Small intestine (tissue), 7 donors: ENCODE measurements around the gene NRN1L. TPM values are rescaled to one million over a fixed set of nuclear protein-coding genes. Genes with fewer than 3 reads are reported as not detected.

Source experiments
- DNase-seq, 2 donors: peaks; one replicate each; pipeline versions ENCODE4 v3.0.0 to v3.0.0-alpha.2; 2013
- FAIRE-seq: peaks from 2 replicates; lab custom pipeline; 2012; peaks lifted over from hg19 to GRCh38; lab: Jason Lieb, UNC
- H3K27ac ChIP-seq, 3 donors: one replicate each; pipeline ENCODE4 v1.5.1; 2013; ENCODE audit warnings: low read length in 2 of 3, mild to moderate bottlenecking in 2 of 3, control low read depth in 1 of 3, inconsistent platforms in 1 of 3, low read depth in 1 of 3, moderate library complexity in 1 of 3
- H3K27me3 ChIP-seq, 3 donors: one replicate each; pipeline ENCODE4 v1.6.1; 2013; ENCODE audit warnings: low read length in 3 of 3, inconsistent platforms in 1 of 3; ENCODE audit not compliant: control insufficient read depth in 3 of 3, insufficient read depth in 3 of 3
- H3K36me3 ChIP-seq, 3 donors: one replicate each; pipeline ENCODE4 v1.6.1; 2013; ENCODE audit warnings: low read length in 3 of 3, inconsistent platforms in 1 of 3, low read depth in 1 of 3, mild to moderate bottlenecking in 1 of 3, moderate library complexity in 1 of 3; ENCODE audit not compliant: control insufficient read depth in 3 of 3, insufficient read depth in 2 of 3
- H3K4me1 ChIP-seq, 3 donors: one replicate each; pipeline ENCODE4 v1.6.1; 2013; ENCODE audit warnings: low read length in 2 of 3, inconsistent platforms in 1 of 3, low read depth in 1 of 3, mild to moderate bottlenecking in 1 of 3, moderate library complexity in 1 of 3; ENCODE audit not compliant: control insufficient read depth in 3 of 3, insufficient read depth in 2 of 3
- H3K4me3 ChIP-seq, 3 donors: one replicate each; pipeline ENCODE4 v1.5.1; 2013; ENCODE audit warnings: low read length in 3 of 3, control low read depth in 1 of 3, inconsistent platforms in 1 of 3, low read depth in 1 of 3, mild to moderate bottlenecking in 1 of 3, moderate library complexity in 1 of 3
- H3K9me3 ChIP-seq, 2 donors: one replicate each; pipeline ENCODE4 v1.6.1; 2013; ENCODE audit warnings: low read depth in 1 of 2, low read length in 1 of 2; ENCODE audit not compliant: control insufficient read depth in 2 of 2, insufficient read depth in 1 of 2
- WGBS, 3 donors: extraction: QIAGEN DNeasy Blood & Tissue Kit; methylation state at CpG; one replicate each; pipeline ENCODE4 v1.1.7; 2013; 5-methylcytosine and 5-hydroxymethylcytosine counted together
- polyA plus RNA-seq, 4 donors: library from polyadenylated mRNA; stranded (reverse) in 3 of 4; unstranded in 1 of 4; fragments of 200-250 nt in 3 of 4; fragments of 120-200 nt in 1 of 4; gene quantifications; one replicate each; pipeline versions ENCODE4 v1.2.1 to v1.2.3, GENCODE V29; 2013
- donor health status: healthy with polysubstance abuse.
- donor health status: control.
- donor health status: control.
- donor health status: Bipolar disorder and iron deficiency.
- donor health status: healthy.

Gene NRN1L
- polyA plus RNA-seq, 4 donors: 0.69 to 6.0 (median 2.0) TPM

DNA sequence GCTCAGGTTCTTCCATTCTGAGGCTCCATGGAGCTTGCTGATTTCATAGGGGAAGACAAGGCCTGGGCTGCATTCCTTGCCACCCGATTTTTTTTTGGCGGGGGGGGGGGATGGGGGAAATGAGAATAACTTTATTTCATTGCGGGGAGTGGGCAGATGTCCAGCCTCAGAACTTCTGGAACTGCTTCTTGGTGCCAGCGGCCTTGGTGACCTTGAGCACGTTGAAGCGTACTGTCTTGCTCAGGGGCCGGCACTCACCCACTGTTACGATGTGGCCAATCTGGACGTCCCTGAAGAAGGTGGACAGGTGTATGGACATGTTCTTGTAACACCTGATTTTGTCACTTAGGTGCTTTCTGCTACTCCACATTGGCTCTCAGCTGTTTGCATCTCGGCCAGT is 28.9 kb upstream of the NRN1L start:
- H3K27ac ChIP-seq: peak overlapping the region in 1 of 3 donors; percentile 48
- H3K9me3 ChIP-seq: no peaks in the 10 kb centered on the region
- H3K27me3 ChIP-seq: no peaks in the 10 kb centered on the region
- peaks cover 0 to 52% (median 0%) of the 10 kb centered on the region in 3 donors for H3K36me3 ChIP-seq
- no peak overlapping the region for H3K4me3 ChIP-seq
- peaks cover 7 to 35% (median 8%) of the 10 kb centered on the region in 3 donors for H3K4me1 ChIP-seq
- FAIRE-seq: no peak
- 77 to 85% (median 79%) methylated on average over 10 of the region's 10 CpGs for WGBS, 3 donors
- no peak for DNase-seq

DNA sequence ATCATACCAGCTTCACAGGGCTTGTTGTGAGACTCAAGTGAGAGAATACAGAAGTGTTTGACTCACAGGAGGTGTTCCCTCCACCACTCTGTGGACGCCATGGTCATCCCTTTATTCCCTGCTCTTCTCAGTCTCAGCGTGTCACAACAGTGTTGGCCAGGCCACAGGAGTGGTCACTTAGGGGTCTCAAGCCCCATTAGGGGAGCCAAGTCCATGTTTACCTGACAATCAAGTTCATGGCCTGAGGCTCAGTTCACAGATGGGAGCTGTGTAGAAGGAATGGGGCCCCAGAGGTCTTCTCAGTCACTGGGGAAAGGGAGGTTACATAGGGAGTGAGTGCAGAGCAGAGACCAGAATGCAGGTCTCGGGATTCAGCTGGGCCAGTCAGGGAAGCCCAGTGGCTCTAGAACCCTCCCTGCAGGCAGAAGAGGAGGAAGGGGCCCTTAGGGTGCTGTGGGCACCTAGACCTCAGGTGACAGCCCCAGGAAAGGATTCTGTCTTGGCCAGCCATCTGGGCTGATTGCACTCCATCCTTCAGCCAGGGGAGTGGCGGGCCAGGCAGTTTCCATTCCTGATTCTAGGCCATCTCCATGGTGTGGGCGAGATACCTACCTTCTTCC is 27.6 kb upstream of the NRN1L start:
- H3K9me3 ChIP-seq: no peaks in the 10 kb centered on the region
- 82 to 93% (median 90%) methylated on average over 5 of the region's 5 CpGs for WGBS, 3 donors
- FAIRE-seq: no peak
- DNase-seq: no peak
- H3K27ac ChIP-seq: peak overlapping the region in 2 of 3 donors; percentile 78 to 90
- no peak overlapping the region for H3K4me3 ChIP-seq
- no peaks in the 10 kb centered on the region for H3K27me3 ChIP-seq
- H3K4me1 ChIP-seq: peaks cover 7 to 35% (median 8%) of the 10 kb centered on the region in 3 donors
- H3K36me3 ChIP-seq: peaks cover 0 to 57% (median 0%) of the 10 kb centered on the region in 3 donors

DNA sequence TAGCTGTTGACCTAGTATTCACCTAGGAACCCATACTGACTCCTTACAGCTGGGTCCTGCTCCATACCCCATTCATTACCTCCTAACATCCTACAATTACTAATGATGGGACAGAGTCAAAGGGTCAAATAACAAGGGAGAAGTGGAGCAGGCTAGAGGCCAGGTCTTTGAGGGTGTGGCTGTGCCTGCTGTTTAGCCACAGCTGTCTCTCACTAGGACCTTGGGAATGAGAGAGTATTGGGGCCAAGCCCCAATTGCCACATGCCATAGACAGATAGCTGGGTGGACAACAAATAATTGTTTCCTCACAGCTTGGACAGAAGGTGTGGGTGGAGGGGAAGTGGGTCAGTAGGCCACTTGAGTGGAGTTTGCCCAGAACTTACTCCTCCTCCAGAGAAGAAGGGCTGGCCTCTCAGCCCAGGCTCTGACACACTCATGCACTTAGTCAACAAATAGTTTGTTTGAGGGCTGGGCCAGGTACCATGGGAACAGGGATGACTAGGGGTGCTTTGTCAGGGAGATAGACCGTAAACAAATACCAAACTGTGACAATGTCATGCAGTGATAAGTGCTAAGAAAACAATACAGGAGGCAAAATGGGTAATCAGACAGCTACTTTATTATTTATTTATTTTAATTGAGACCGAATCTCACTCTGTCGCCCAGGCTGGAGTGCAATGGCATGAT is 27.0 kb upstream of the NRN1L start:
- Histone ChIP-seq H3K9me3 (no peaks in the 10 kb centered on the region), H3K4me1 (peaks cover 7 to 35% (median 8%) of the 10 kb centered on the region in 3 donors), H3K36me3 (peaks cover 0 to 58% (median 0%) of the 10 kb centered on the region in 3 donors), H3K4me3 (no peak overlapping the region), H3K27ac (peak overlapping the region in 2 of 3 donors; percentile 78 to 90), H3K27me3 (no peaks in the 10 kb centered on the region)
- FAIRE-seq (no peak), DNase-seq (peak; percentile 95 to 97)
- 3 to 28% (median 28%) methylated on average over 3 of the region's 3 CpGs for WGBS, 3 donors

GRCh38 chr16:67858500-67858899 is 26.2 kb upstream of the NRN1L start:
- FAIRE-seq (no peak), DNase-seq (peak; percentile 67 to 69)
- H3K4me1 ChIP-seq: peaks cover 7 to 35% (median 8%) of the 10 kb centered on the region in 3 donors
- no peaks in the 10 kb centered on the region for H3K9me3 ChIP-seq
- peaks cover 0 to 60% (median 0%) of the 10 kb centered on the region in 3 donors for H3K36me3 ChIP-seq
- H3K27me3 ChIP-seq: no peaks in the 10 kb centered on the region
- WGBS, 3 donors: 40 to 61% (median 55%) methylated on average over 4 of the region's 4 CpGs
- H3K4me3 ChIP-seq: no peak overlapping the region
- peak overlapping the region in 2 of 3 donors; percentile 65 to 90 for H3K27ac ChIP-seq

GRCh38 chr16:67860589-67861398 is 23.9 kb upstream of the NRN1L start:
- Histone ChIP-seq H3K4me3 (no peak overlapping the region), H3K27ac (peak overlapping the region in 1 of 3 donors; percentile 17), H3K4me1 (peaks cover 7 to 24% (median 8%) of the 10 kb centered on the region in 3 donors), H3K27me3 (no peaks in the 10 kb centered on the region), H3K36me3 (peaks cover 0 to 65% (median 0%) of the 10 kb centered on the region in 3 donors), H3K9me3 (no peaks in the 10 kb centered on the region)
- 80 to 88% (median 83%) methylated on average over 8 of the region's 8 CpGs for WGBS, 3 donors
- DNase-seq (no peak), FAIRE-seq (no peak)

- WGBS, 3 donors: 84 to 92% (median 90%) methylated on average over 6 of the region's 6 CpGs
- H3K27me3 ChIP-seq: no peaks in the 10 kb centered on the region
- FAIRE-seq (no peak), DNase-seq (no peak)
- H3K4me1 ChIP-seq: peaks cover 7 to 19% (median 7%) of the 10 kb centered on the region in 3 donors
- peaks cover 0 to 72% (median 0%) of the 10 kb centered on the region in 3 donors for H3K36me3 ChIP-seq
- H3K9me3 ChIP-seq: no peaks in the 10 kb centered on the region
- no peak overlapping the region for H3K27ac ChIP-seq
- no peak overlapping the region for H3K4me3 ChIP-seq
Measured at GRCh38 chr16:67861877-67862276, 22.8 kb upstream of the NRN1L start.

DNA sequence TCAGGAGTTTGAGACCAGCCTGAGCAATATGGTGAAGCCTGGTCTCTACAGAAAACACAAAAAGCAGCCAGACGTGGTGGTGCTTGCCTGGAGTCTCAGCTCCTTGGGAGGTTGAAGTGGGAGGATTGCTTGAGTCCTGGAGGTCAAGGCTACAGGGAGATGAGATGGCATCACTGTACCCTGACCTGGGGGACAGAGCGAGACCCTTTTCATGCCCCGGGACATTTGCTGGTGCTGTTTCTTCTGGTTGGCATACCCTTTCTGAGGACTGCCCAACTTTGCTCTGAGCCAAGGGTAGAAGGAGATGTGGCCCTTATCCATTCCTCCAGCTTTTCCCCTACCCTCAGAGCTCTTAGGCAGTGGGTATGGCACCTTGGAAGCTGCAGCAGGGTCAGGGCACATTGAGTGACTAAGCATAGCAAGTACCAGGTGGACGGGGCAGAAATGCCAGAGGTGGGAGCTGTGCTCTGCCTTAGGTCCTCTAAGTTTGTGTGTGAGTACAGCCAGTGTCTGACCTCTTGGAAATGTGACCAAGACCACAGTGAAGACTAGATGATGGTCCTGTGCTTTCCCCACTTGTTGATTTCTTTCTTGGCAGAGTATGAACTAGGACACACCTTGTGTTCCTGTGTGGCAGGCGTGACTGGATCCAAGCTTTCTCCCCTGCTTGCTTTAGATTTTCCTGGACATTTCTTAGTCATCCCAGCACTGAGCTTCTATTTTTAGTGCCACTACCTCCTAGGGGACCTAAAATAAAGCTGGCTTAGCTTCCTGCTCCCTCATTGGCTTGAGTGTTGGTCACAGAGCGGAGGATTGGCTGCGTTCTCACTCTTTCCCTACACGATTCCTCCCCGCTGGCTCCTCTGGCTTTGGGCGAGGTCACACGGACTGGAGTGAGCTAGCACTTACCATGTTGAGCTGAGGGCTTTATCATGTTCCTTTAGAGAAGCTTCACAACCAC is 21.8 kb upstream of the NRN1L start:
- H3K4me1 ChIP-seq: peaks cover 3 to 9% (median 7%) of the 10 kb centered on the region in 3 donors
- no peak for DNase-seq
- peak overlapping the region in 1 of 3 donors; percentile 22 for H3K27ac ChIP-seq
- no peak overlapping the region for H3K4me3 ChIP-seq
- H3K36me3 ChIP-seq: peaks cover 0 to 79% (median 4%) of the 10 kb centered on the region in 3 donors
- no peak for FAIRE-seq
- no peaks in the 10 kb centered on the region for H3K9me3 ChIP-seq
- H3K27me3 ChIP-seq: no peaks in the 10 kb centered on the region
- whole genome bisulfite sequencing, 3 donors: 84 to 95% (median 89%) methylated on average over 11 of the region's 11 CpGs
